IMR-90 (cell line): Measurements from ENCODE around the gene GLMP. TPM values are rescaled to one million over a fixed set of nuclear protein-coding genes. Genes with fewer than 3 reads are reported as not detected.

Experiments used
- ATAC-seq: fragments of 200-7000 bp; cut with Tn5 transposase; 2 replicates; pipeline ENCODE4 v1.9.1; 2020; ENCODE audit warnings: low read depth, mild to moderate bottlenecking, moderate library complexity
- BruUV-seq: library from RNA; stranded (reverse); fragments of 400-500 nt; replicated peaks from 2 replicates; lab custom pipeline; 2021; lab: Mats Ljungman, UMichigan
- CTCF ChIA-PET: fragments of 300-600 bp; formaldehyde crosslinking; extraction: SDS; loops from one replicate; lab custom pipeline; 2021; ENCODE audit warnings: antibody characterized with exemption; lab: Yijun Ruan, JAX
- POLR2A ChIA-PET: fragments of 300-600 bp; sonication (Branson Sonifier 250); formaldehyde crosslinking; loops from one replicate; lab custom pipeline; 2022; ENCODE audit warnings: antibody characterized with exemption; ENCODE audit not compliant: unreplicated experiment; lab: Charles Lee
- DNase-seq: peaks from one replicate; pipeline ENCODE4 v3.0.0; 2013
- H2AFZ ChIP-seq: replicated peaks from 2 replicates; pipeline ENCODE3; 2013; ENCODE audit warnings: low read length, mild to moderate bottlenecking; ENCODE audit not compliant: poor library complexity
- H2AK5ac ChIP-seq: 2 replicates; pipeline ENCODE4 v1.6.1; 2013; ENCODE audit warnings: low read depth, low read length, inconsistent platforms
- H2AK9ac ChIP-seq: replicated peaks from 2 replicates; pipeline ENCODE3; 2013; ENCODE audit warnings: mild to moderate bottlenecking, low read depth, low read length, moderate library complexity; ENCODE audit not compliant: poor library complexity
- H2BK120ac ChIP-seq: 2 replicates; pipeline ENCODE4 v1.6.1; 2013; ENCODE audit warnings: low read depth, low read length, inconsistent platforms
- H2BK15ac ChIP-seq: 3 replicates; pipeline ENCODE4 v1.6.1; 2013; ENCODE audit warnings: low read depth, low read length, inconsistent platforms
- H2BK20ac ChIP-seq: 2 replicates; pipeline ENCODE4 v1.6.1; 2013; ENCODE audit warnings: low read depth, mild to moderate bottlenecking, inconsistent platforms, low read length, moderate library complexity
- H2BK5ac ChIP-seq: 2 replicates; pipeline ENCODE4 v1.6.1; 2013; ENCODE audit warnings: mild to moderate bottlenecking, low read depth, low read length, inconsistent platforms; ENCODE audit not compliant: poor library complexity, severe bottlenecking
- H3K14ac ChIP-seq: replicated peaks from 2 replicates; pipeline ENCODE4 v1.6.1; 2013; ENCODE audit warnings: low read depth, low read length, inconsistent platforms
- H3K18ac ChIP-seq: 2 replicates; pipeline ENCODE4 v1.6.1; 2013; ENCODE audit warnings: low read depth, low read length, control low read depth
- H3K23ac ChIP-seq: 2 replicates; pipeline ENCODE4 v1.6.1; 2013; ENCODE audit warnings: low read depth, low read length, inconsistent platforms
- H3K27ac ChIP-seq: 2 replicates; pipeline ENCODE4 v1.5.1; 2013; ENCODE audit warnings: mild to moderate bottlenecking, control low read depth, low read length; ENCODE audit not compliant: insufficient read depth
- H3K27me3 ChIP-seq: 2 replicates; pipeline ENCODE4 v1.6.1; 2013; ENCODE audit warnings: low read length; ENCODE audit not compliant: control insufficient read depth, insufficient read depth
- H3K36me3 ChIP-seq: 2 replicates; pipeline ENCODE4 v1.6.1; 2013; ENCODE audit warnings: low read length, mixed read lengths; ENCODE audit not compliant: control insufficient read depth, insufficient read depth
- H3K4ac ChIP-seq: 2 replicates; pipeline ENCODE4 v1.6.1; 2013; ENCODE audit warnings: low read depth, low read length, inconsistent platforms
- H3K4me1 ChIP-seq: 2 replicates; pipeline ENCODE4 v1.6.1; 2013; ENCODE audit warnings: low read length, mixed read lengths; ENCODE audit not compliant: control insufficient read depth, insufficient read depth
- H3K4me2 ChIP-seq: 2 replicates; pipeline ENCODE4 v1.6.1; 2013; ENCODE audit warnings: low read depth, mild to moderate bottlenecking, control low read depth, low read length, moderate library complexity
- H3K4me3 ChIP-seq: 2 replicates; pipeline ENCODE4 v1.5.1; 2013; ENCODE audit warnings: low read depth, mild to moderate bottlenecking, control low read depth, low read length, moderate library complexity; ENCODE audit not compliant: insufficient read depth
- H3K56ac ChIP-seq: 2 replicates; pipeline ENCODE4 v1.6.1; 2013; ENCODE audit warnings: low read length, inconsistent platforms; ENCODE audit not compliant: insufficient read depth; ENCODE audit errors: extremely low read depth
- H3K79me1 ChIP-seq, 2 experiments: 2 replicates each; pipeline ENCODE4 v1.6.1; 2013; ENCODE audit warnings: low read length in 2 of 2, inconsistent platforms in 1 of 2, low read depth in 1 of 2
- H3K9ac ChIP-seq: 2 replicates; pipeline ENCODE4 v1.6.1; 2013; ENCODE audit warnings: low read depth, low read length, control low read depth
- H3K9me1 ChIP-seq: 2 replicates; pipeline ENCODE4 v1.6.1; 2013; ENCODE audit warnings: low read length, inconsistent platforms; ENCODE audit not compliant: insufficient read depth
- H3K9me3 ChIP-seq: 2 replicates; pipeline ENCODE4 v1.6.1; 2013; ENCODE audit warnings: low read length; ENCODE audit not compliant: control insufficient read depth, insufficient read depth
- H4K20me1 ChIP-seq: 2 replicates; pipeline ENCODE4 v1.6.1; 2013; ENCODE audit warnings: low read length, inconsistent platforms; ENCODE audit not compliant: insufficient read depth
- H4K5ac ChIP-seq: 2 replicates; pipeline ENCODE4 v1.6.1; 2013; ENCODE audit warnings: mild to moderate bottlenecking, low read depth, low read length, control low read depth
- H4K8ac ChIP-seq, 2 experiments: 2 replicates each; pipeline ENCODE4 v1.6.1; 2013; ENCODE audit warnings: low read depth in 2 of 2, low read length in 2 of 2, control low read depth in 1 of 2, inconsistent platforms in 1 of 2
- H4K91ac ChIP-seq: 2 replicates; pipeline ENCODE4 v1.6.1; 2013; ENCODE audit warnings: low read depth, low read length, inconsistent platforms; ENCODE audit not compliant: insufficient read depth
- BHLHE40 ChIP-seq: fragments of 150-350 bp; IDR thresholded peaks from 2 replicates; pipeline ENCODE4 v1.6.1; 2016; ENCODE audit warnings: mild to moderate bottlenecking, low read depth, low read length
- CEBPB ChIP-seq: IDR thresholded peaks from 2 replicates; pipeline ENCODE4 v1.6.1; 2012; ENCODE audit warnings: low read depth, low read length, improper control_type of control experiment
- CHD1 ChIP-seq: IDR thresholded peaks from 2 replicates; pipeline ENCODE4 v1.6.1; 2012; ENCODE audit warnings: low read depth, low read length, improper control_type of control experiment
- FOS ChIP-seq: fragments of 150-350 bp; IDR thresholded peaks from 2 replicates; pipeline ENCODE4 v1.6.1; 2016; ENCODE audit warnings: low read depth, low read length
- MAFK ChIP-seq: IDR thresholded peaks from 2 replicates; pipeline ENCODE4 v1.6.1; 2012; ENCODE audit warnings: low read depth, low read length, improper control_type of control experiment
- MAZ ChIP-seq: IDR thresholded peaks from 2 replicates; pipeline ENCODE4 v1.6.1; 2012; ENCODE audit warnings: low read depth, mild to moderate bottlenecking, low read length, improper control_type of control experiment, moderate library complexity, borderline replicate concordance
- MXI1 ChIP-seq: IDR thresholded peaks from 2 replicates; pipeline ENCODE4 v1.6.1; 2012; ENCODE audit warnings: low read depth, mild to moderate bottlenecking, low read length, moderate library complexity, borderline replicate concordance
- NFE2L2 ChIP-seq: fragments of 150-350 bp; IDR thresholded peaks from 2 replicates; pipeline ENCODE4 v1.6.1; 2016; ENCODE audit warnings: low read depth, mild to moderate bottlenecking, low read length
- POLR2A ChIP-seq: IDR thresholded peaks from 2 replicates; pipeline ENCODE4 v1.6.1; 2012; ENCODE audit warnings: mild to moderate bottlenecking, low read depth, low read length
- RAD21 ChIP-seq: IDR thresholded peaks from 2 replicates; pipeline ENCODE4 v1.6.1; 2012; ENCODE audit warnings: low read length, improper control_type of control experiment
- RCOR1 ChIP-seq: IDR thresholded peaks from 2 replicates; pipeline ENCODE4 v1.6.1; 2012; ENCODE audit warnings: mild to moderate bottlenecking, low read length, improper control_type of control experiment; ENCODE audit not compliant: insufficient replicate concordance
- RFX5 ChIP-seq: IDR thresholded peaks from 2 replicates; pipeline ENCODE4 v1.8.0; 2012; ENCODE audit warnings: low read depth, mild to moderate bottlenecking, low read length, moderate library complexity
- SMC3 ChIP-seq: fragments of 150-350 bp; IDR thresholded peaks from 2 replicates; pipeline ENCODE4 v1.6.1; 2016; ENCODE audit warnings: low read depth, mild to moderate bottlenecking, antibody characterized with exemption, low read length, moderate library complexity
- USF2 ChIP-seq: fragments of 150-350 bp; IDR thresholded peaks from 2 replicates; pipeline ENCODE4 v1.6.1; 2017; ENCODE audit warnings: mild to moderate bottlenecking, antibody characterized with exemption, low read length, low read depth
- WGBS, 2 experiments: methylation state at CpG; one replicate each; pipeline versions ENCODE4 v1.1.5 to v1.1.7; 2013; ENCODE audit warnings: missing lambda C conversion rate in 2 of 2; ENCODE audit not compliant: insufficient read length in 1 of 2; ENCODE audit errors: extremely low coverage in 2 of 2; 5-methylcytosine and 5-hydroxymethylcytosine counted together
- dilution Hi-C: fragments of 300-500 bp; cut with HindIII; formaldehyde crosslinking; loops from one replicate; pipeline ENCODE4 v1.14.3; 2018; ENCODE audit warnings: low sequenced_read_pairs; ENCODE audit not compliant: unreplicated experiment
- in situ Hi-C: fragments of 300-500 bp; cut with MboI; formaldehyde crosslinking; loops from 3 replicates; pipeline ENCODE4 v1.14.3; 2019; ENCODE audit warnings: low sequenced_read_pairs, inconsistent platforms, mixed read lengths
- intact Hi-C: fragments of 100-400 bp; cut with micrococcal nuclease; formaldehyde crosslinking; loops from 2 replicates; pipeline ENCODE4 v1.10.0; 2022
- polyA plus RNA-seq, 3 experiments: library from polyadenylated mRNA; depleted of rRNA; stranded (reverse); fragments of >200 nt; gene quantifications; 2 replicates each; pipeline ENCODE4 v1.2.3, GENCODE V29; 2012; ENCODE audit warnings: low replicate concordance in 1 of 3
- total RNA-seq: library from RNA; depleted of rRNA; stranded (reverse); fragments of >200 nt; gene quantifications from 2 replicates; pipeline ENCODE4 v1.2.3, GENCODE V29; 2012
- TF ChIP-seq, protein P1 (sequence below): fragments of 150-350 bp; IDR thresholded peaks from 2 replicates; pipeline ENCODE4 v1.6.1; 2016; ENCODE audit warnings: low read depth, mild to moderate bottlenecking, low read length, moderate library complexity, borderline replicate concordance
- TF ChIP-seq, protein P2 (sequence below): conservative IDR thresholded peaks from 2 replicates; pipeline ENCODE4 v1.5.1; 2012; ENCODE audit warnings: mild to moderate bottlenecking, low read depth, low read length, improper control_type of control experiment

GLMP gene
- total and polyA plus RNA-seq, 2 of the 4 experiments (the other 2 are of a cell fraction) = 32.6 to 43.1 TPM

GRCh38 chr1:156266051-156266450 lies 29.4 kb downstream of the GLMP start:
- Histone ChIP-seq H2BK5ac (no peak overlapping the region), H3K9me1 (peaks cover 19% of the 10 kb centered on the region), H3K4me1 (peaks cover 10% of the 10 kb centered on the region), H2AK9ac (no peak overlapping the region), H4K5ac (no peak overlapping the region), H3K14ac (no peak overlapping the region), H3K4me3 (no peak overlapping the region), H4K8ac (no peak overlapping the region), H3K27me3 (no peaks in the 10 kb centered on the region), H3K9me3 (no peaks in the 10 kb centered on the region), H2AK5ac (no peak overlapping the region), H3K4me2 (no peak overlapping the region), H3K27ac (no peak overlapping the region), H3K9ac (no peak overlapping the region), H3K79me1 (peaks cover 13 to 53% of the 10 kb centered on the region in 2 experiments), H2BK15ac (no peak overlapping the region), H2BK120ac (no peak overlapping the region), H4K20me1 (peaks cover 32% of the 10 kb centered on the region), H3K23ac (no peak overlapping the region), H3K4ac (no peak overlapping the region), H2AFZ (no peak overlapping the region), H3K18ac (no peak overlapping the region), H2BK20ac (no peak overlapping the region), H4K91ac (no peak overlapping the region), H3K36me3 (peaks cover 63% of the 10 kb centered on the region), H3K56ac (no peak overlapping the region)
- dilution Hi-C loops (no loop called here), intact Hi-C loops (loop anchor here (5.0 kb wide), 1 partner anchor 51 kb away; no protein-coding TSS in a partner anchor), in situ Hi-C loops (no loop called here)
- TF ChIP-seq, protein P1, sequence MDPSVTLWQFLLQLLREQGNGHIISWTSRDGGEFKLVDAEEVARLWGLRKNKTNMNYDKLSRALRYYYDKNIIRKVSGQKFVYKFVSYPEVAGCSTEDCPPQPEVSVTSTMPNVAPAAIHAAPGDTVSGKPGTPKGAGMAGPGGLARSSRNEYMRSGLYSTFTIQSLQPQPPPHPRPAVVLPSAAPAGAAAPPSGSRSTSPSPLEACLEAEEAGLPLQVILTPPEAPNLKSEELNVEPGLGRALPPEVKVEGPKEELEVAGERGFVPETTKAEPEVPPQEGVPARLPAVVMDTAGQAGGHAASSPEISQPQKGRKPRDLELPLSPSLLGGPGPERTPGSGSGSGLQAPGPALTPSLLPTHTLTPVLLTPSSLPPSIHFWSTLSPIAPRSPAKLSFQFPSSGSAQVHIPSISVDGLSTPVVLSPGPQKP = no peak
- no peak for TF ChIP-seq MAFK
- no peak for TF ChIP-seq NFE2L2
- TF ChIP-seq CEBPB = no peak
- no peak for TF ChIP-seq MAZ
- TF ChIP-seq RAD21 = no peak
- no peak for TF ChIP-seq RCOR1
- TF ChIP-seq BHLHE40 = no peak
- no peak for TF ChIP-seq MXI1
- TF ChIP-seq SMC3 = no peak
- TF ChIP-seq, protein P2, sequence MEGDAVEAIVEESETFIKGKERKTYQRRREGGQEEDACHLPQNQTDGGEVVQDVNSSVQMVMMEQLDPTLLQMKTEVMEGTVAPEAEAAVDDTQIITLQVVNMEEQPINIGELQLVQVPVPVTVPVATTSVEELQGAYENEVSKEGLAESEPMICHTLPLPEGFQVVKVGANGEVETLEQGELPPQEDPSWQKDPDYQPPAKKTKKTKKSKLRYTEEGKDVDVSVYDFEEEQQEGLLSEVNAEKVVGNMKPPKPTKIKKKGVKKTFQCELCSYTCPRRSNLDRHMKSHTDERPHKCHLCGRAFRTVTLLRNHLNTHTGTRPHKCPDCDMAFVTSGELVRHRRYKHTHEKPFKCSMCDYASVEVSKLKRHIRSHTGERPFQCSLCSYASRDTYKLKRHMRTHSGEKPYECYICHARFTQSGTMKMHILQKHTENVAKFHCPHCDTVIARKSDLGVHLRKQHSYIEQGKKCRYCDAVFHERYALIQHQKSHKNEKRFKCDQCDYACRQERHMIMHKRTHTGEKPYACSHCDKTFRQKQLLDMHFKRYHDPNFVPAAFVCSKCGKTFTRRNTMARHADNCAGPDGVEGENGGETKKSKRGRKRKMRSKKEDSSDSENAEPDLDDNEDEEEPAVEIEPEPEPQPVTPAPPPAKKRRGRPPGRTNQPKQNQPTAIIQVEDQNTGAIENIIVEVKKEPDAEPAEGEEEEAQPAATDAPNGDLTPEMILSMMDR = no peak
- TF ChIP-seq POLR2A = no peak
- no peak for TF ChIP-seq RFX5
- TF ChIP-seq FOS = no peak
- no peak for TF ChIP-seq USF2
- TF ChIP-seq CHD1 = no peak
- 100% methylated on average over 2 of the region's 13 CpGs; no CpG with 5 or more reads in 1 of the 2 experiments for WGBS, 2 experiments
- no peak for ATAC-seq
- no peak for DNase-seq
- no TSS peak for BruUV-seq
- POLR2A ChIA-PET = no interaction called here
- CTCF ChIA-PET = no interaction called here
